Colon (tissue), 2 donors: ENCODE measurements around the gene TMEM114.

Experiments
- FAIRE-seq: peaks from 2 replicates; lab custom pipeline; 2012; peaks lifted over from hg19 to GRCh38; lab: Jason Lieb, UNC
- donor health status: control.
- donor health status: control.

The TMEM114 gene

GRCh38 chr16:8548166-8548565 lies 42.1 kb downstream of the TMEM114 start:
- FAIRE-seq, result no peak

- no peak for FAIRE-seq
Observed at GRCh38 chr16:8547762-8548161, 42.5 kb downstream of the TMEM114 start.

GRCh38 chr16:8544406-8544805 lies 45.9 kb downstream of the TMEM114 start:
- no peak for FAIRE-seq

GRCh38 chr16:8543258-8543657 lies 47.1 kb downstream of the TMEM114 start:
- no peak for FAIRE-seq

- FAIRE-seq, result no peak
Observed at GRCh38 chr16:8542393-8542792, 47.9 kb downstream of the TMEM114 start.

GRCh38 chr16:8541868-8542267 lies 48.4 kb downstream of the TMEM114 start:
- FAIRE-seq, result no peak

GRCh38 chr16:8537691-8538342 lies 52.5 kb downstream of the TMEM114 start:
- peak; percentile 83 for FAIRE-seq

- no peak for FAIRE-seq
Observed at GRCh38 chr16:8533509-8533908, 56.8 kb downstream of the TMEM114 start.

- FAIRE-seq, result no peak
Observed at GRCh38 chr16:8530752-8531384, 59.4 kb downstream of the TMEM114 start.

- no peak for FAIRE-seq
Observed at GRCh38 chr16:8528471-8528870, 61.8 kb downstream of the TMEM114 start.

- FAIRE-seq, result no peak
Observed at GRCh38 chr16:8523932-8524331, 66.4 kb downstream of the TMEM114 start.

- no peak for FAIRE-seq
Observed at GRCh38 chr16:8522757-8523156, 67.6 kb downstream of the TMEM114 start.

GRCh38 chr16:8519643-8520042 lies 70.7 kb downstream of the TMEM114 start:
- FAIRE-seq, result no peak
